ENCODE measurements around the gene SMCP.

GRCh38 chr1:152864443-152864842 is 13.7 kb upstream of the SMCP start:
- TF ChIP-seq JUND (IDR thresholded peaks at IDR 0.05): no peak
- TF ChIP-seq CTCF (IDR thresholded peaks at IDR 0.05; ENCODE audit: low read depth, low read length, missing input control): no peak
- TF ChIP-seq RXRA (IDR thresholded peaks at IDR 0.05): no peak
- TF ChIP-seq SP1 (IDR thresholded peaks at IDR 0.05): no peak
- no peak for TF ChIP-seq YY1 (IDR thresholded peaks at IDR 0.05)

Data from liver (tissue), 3 donors.